Measurements from ENCODE around the gene ABCA1. TPM values are rescaled to one million over a fixed set of nuclear protein-coding genes. Genes with fewer than 3 reads are reported as not detected.
"Not testable (repeated sequence)": the region's sequence is repeated elsewhere in the genome, so short reads cannot be mapped to it uniquely, and the experiment has no call there.

Gene ABCA1
- 100 to 1,000 TPM in 1 of 6 experiments, 10 to 100 TPM in 5; 45.8 to 107 (median 61.4) TPM for total RNA-seq
- long read RNA-seq, partial matches to known transcripts, result 0 of 5 reads
- long read RNA-seq, other reads (novel, unspliced or antisense), result 5 of 5 reads

DNA sequence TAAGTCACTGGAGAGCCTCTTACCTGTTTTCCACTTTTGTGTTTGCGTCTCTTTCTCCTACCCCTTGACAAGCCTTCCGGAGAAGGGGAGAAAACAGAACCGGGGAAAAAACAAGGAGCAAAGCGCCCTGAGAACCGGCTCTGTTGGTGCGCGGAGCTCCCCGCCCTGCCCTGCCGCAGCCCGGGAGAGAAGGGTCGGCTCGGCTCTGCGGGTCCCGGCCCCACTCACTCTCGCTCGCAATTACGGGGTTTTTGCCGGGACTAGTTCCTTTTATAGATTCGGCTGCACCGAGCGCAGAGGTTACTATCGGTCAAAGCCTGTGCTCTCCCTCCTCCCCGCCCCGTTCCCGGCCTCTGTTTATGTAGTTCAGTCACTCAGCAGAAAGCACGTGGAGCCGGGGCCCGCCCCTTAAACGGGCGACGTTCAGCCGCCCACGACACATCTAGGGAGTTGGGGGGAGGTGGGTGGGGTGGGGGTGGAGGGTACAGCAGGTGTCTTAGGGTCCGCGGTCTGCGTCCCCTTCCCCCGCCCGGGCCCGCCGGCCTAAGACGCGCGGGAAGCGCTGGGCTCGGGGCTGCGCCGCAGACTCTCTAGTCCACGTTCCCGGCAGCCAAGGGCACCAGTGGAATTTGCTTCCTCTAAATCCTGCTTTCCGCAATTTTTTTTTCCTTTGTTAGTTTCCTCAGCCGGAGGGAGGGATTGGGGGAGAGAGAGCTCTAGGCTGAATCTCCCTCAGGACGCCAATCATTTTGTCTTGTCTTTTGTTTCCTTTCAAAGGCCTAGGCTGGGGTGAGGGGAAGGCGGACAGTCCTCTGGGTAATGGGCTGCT, at the start of gene ABCA1:
TSS of gene ABCA1 (minus strand) at position 244 of the 829 bp plus-strand sequence. CDS start 24,476 bp downstream, outside the sequence.
- Histone ChIP-seq H3K4me3 (peak within 1 kb of the TSS; percentile 69 to 90 (median 81)), H3K36me3 (no peaks in the 10 kb centered on the region), H3K27me3 (no peaks in the 10 kb centered on the region), H3K4me1 (peaks cover 0 to 33% (median 9%) of the 10 kb centered on the region in 4 donors), H3K27ac (peak within 1 kb of the TSS; percentile 78 to 80 (median 79)), H3K9me3 (no peaks in the 10 kb centered on the region)
- peak; percentile 96 to 98 (median 97) for DNase-seq
- TF ChIP-seq POLR2A (IDR thresholded peaks at IDR 0.05), result peak; percentile 94
- TF ChIP-seq, protein P1, sequence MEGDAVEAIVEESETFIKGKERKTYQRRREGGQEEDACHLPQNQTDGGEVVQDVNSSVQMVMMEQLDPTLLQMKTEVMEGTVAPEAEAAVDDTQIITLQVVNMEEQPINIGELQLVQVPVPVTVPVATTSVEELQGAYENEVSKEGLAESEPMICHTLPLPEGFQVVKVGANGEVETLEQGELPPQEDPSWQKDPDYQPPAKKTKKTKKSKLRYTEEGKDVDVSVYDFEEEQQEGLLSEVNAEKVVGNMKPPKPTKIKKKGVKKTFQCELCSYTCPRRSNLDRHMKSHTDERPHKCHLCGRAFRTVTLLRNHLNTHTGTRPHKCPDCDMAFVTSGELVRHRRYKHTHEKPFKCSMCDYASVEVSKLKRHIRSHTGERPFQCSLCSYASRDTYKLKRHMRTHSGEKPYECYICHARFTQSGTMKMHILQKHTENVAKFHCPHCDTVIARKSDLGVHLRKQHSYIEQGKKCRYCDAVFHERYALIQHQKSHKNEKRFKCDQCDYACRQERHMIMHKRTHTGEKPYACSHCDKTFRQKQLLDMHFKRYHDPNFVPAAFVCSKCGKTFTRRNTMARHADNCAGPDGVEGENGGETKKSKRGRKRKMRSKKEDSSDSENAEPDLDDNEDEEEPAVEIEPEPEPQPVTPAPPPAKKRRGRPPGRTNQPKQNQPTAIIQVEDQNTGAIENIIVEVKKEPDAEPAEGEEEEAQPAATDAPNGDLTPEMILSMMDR (IDR thresholded peaks at IDR 0.05), result no peak
- peak; percentile 77 to 82 (median 79) for ATAC-seq
- intact Hi-C loops (cut with DNase I), result loop anchor here (2.0 to 5.0 kb wide), 2 partner anchors 39 kb away; no protein-coding TSS in a partner anchor
- WGBS (ENCODE audit: insufficient coverage, low coverage, low lambda C conversion rate, missing lambda C conversion rate), result 3% methylated on average over 29 of the region's 53 CpGs

- Histone ChIP-seq H3K9me3 (no peaks in the 10 kb centered on the region), H3K4me1 (no peaks in the 10 kb centered on the region), H3K4me3 (no peak overlapping the region), H3K27ac (no peak overlapping the region), H3K27me3 (no peaks in the 10 kb centered on the region), H3K36me3 (no peaks in the 10 kb centered on the region)
- intact Hi-C loops (cut with DNase I), result no loop called here
- ATAC-seq (no peak), DNase-seq (no peak)
- TF ChIP-seq, protein P1 (IDR thresholded peaks at IDR 0.05), result no peak
- no peak for TF ChIP-seq POLR2A (IDR thresholded peaks at IDR 0.05)
Measured at GRCh38 chr9:104977580-104977979, 49.6 kb upstream of the ABCA1 start.

GRCh38 chr9:104977168-104977567, 49.2 kb upstream of the ABCA1 start:
- no peaks in the 10 kb centered on the region for H3K36me3 ChIP-seq
- 89% methylated on average over 6 of the region's 6 CpGs for WGBS (ENCODE audit: insufficient coverage, low coverage, low lambda C conversion rate, missing lambda C conversion rate)
- DNase-seq, result no peak
- no peaks in the 10 kb centered on the region for H3K4me1 ChIP-seq
- no peaks in the 10 kb centered on the region for H3K27me3 ChIP-seq
- intact Hi-C loops (cut with DNase I), result no loop called here
- no peaks in the 10 kb centered on the region for H3K9me3 ChIP-seq
- no peak for ATAC-seq
- TF ChIP-seq POLR2A (IDR thresholded peaks at IDR 0.05), result no peak
- TF ChIP-seq, protein P1 (IDR thresholded peaks at IDR 0.05), result no peak
- H3K4me3 ChIP-seq, result no peak overlapping the region
- no peak overlapping the region for H3K27ac ChIP-seq

- H3K36me3 ChIP-seq; H3K27me3 ChIP-seq; ATAC-seq; H3K9me3 ChIP-seq; DNase-seq; H3K27ac ChIP-seq; H3K4me3 ChIP-seq; intact Hi-C loops (cut with DNase I); H3K4me1 ChIP-seq: not testable (repeated sequence)
- WGBS (ENCODE audit: insufficient coverage, low coverage, low lambda C conversion rate, missing lambda C conversion rate), result 83% methylated on average over 6 of the region's 9 CpGs
Measured at GRCh38 chr9:104975966-104976595, 48.1 kb upstream of the ABCA1 start.

All from right lobe of liver (tissue), 6 donors.